Sigmoid colon (tissue), 7 donors: ENCODE data around the gene IQCE. TPM values are rescaled to one million over a fixed set of nuclear protein-coding genes. Genes with fewer than 3 reads are reported as not detected.

Experiments used
- DNase-seq: peaks from one replicate; pipeline ENCODE4 v3.0.0-alpha.2; 2019
- H3K27ac ChIP-seq, 4 donors: fragments of 200-600 bp; sonication (generic); one replicate each; pipeline ENCODE4 v1.5.1; 2016 to 2019; ENCODE audit warnings: mild to moderate bottlenecking in 1 of 4
- H3K27me3 ChIP-seq, 3 donors: fragments of 200-600 bp; sonication (generic); one replicate each; pipeline ENCODE4 v1.5.1; 2019; ENCODE audit warnings: mild to moderate bottlenecking in 1 of 3
- H3K36me3 ChIP-seq, 4 donors: fragments of 200-600 bp; sonication (generic); one replicate each; pipeline ENCODE4 v1.5.1; 2016 to 2019
- H3K4me1 ChIP-seq, 4 donors: fragments of 200-600 bp; sonication (generic); one replicate each; pipeline ENCODE4 v1.5.1; 2017 to 2019
- H3K4me3 ChIP-seq, 4 donors: fragments of 200-600 bp; sonication (generic); one replicate each; pipeline ENCODE4 v1.5.1; 2017 to 2019; ENCODE audit warnings: mild to moderate bottlenecking in 2 of 4, moderate library complexity in 1 of 4
- H3K9me3 ChIP-seq, 4 donors: fragments of 200-600 bp in 3 of 4; sonication (generic) in 3 of 4; one replicate each; pipeline versions ENCODE4 v1.5.1 to v1.6.1; 2013 to 2019
- EP300 ChIP-seq, 4 donors: sonication (generic); formaldehyde crosslinking; IDR thresholded peaks; one replicate each; pipeline ENCODE4 v1.6.1; 2017; ENCODE audit warnings: antibody characterized with exemption in 4 of 4
- POLR2A ChIP-seq, 2 donors: fragments of 450-650 bp; IDR thresholded peaks; one replicate each; pipeline ENCODE4 v1.6.1; 2016; ENCODE audit warnings: antibody characterized with exemption in 2 of 2, mild to moderate bottlenecking in 2 of 2, moderate library complexity in 2 of 2
- POLR2AphosphoS5 ChIP-seq, 4 donors: sonication (generic); formaldehyde crosslinking; IDR thresholded peaks; one replicate each; pipeline ENCODE4 v1.6.1; 2017; ENCODE audit warnings: antibody characterized with exemption in 4 of 4
- WGBS, 2 donors: extraction: QIAGEN DNeasy Blood & Tissue Kit; methylation state at CpG; one replicate each; pipeline ENCODE4 v1.1.7; 2013; 5-methylcytosine and 5-hydroxymethylcytosine counted together
- intact Hi-C: fragments of 100-400 bp; cut with DNase I; formaldehyde crosslinking; loops from one replicate; pipeline ENCODE4 v1.15.1; 2023
- polyA plus RNA-seq, 3 donors: library from polyadenylated mRNA; stranded (reverse); fragments of 200-250 nt; gene quantifications; one replicate each; pipeline ENCODE4 v1.2.3, GENCODE V29; 2013
- total RNA-seq, 4 donors: library from RNA; depleted of rRNA; stranded (reverse); fragments of >200 nt; gene quantifications; one replicate each; pipeline ENCODE4 v1.1.0, GENCODE V29; 2016
- TF ChIP-seq, protein P1 (sequence below), 4 experiments: fragments of 450-650 bp in 3 of 4; fragments of 200-600 bp in 1 of 4; IDR thresholded peaks; one replicate each; pipeline ENCODE4 v1.5.1; 2016 to 2019; ENCODE audit warnings: antibody characterized with exemption in 4 of 4, mild to moderate bottlenecking in 3 of 4, moderate library complexity in 2 of 4
- donor health status: healthy with polysubstance abuse.
- donor health status: Bipolar disorder and iron deficiency.
- donor health status: healthy.

Gene IQCE
- total and polyA plus RNA-seq, 7 donors = 6.4 to 22.4 (median 9.6) TPM

DNA sequence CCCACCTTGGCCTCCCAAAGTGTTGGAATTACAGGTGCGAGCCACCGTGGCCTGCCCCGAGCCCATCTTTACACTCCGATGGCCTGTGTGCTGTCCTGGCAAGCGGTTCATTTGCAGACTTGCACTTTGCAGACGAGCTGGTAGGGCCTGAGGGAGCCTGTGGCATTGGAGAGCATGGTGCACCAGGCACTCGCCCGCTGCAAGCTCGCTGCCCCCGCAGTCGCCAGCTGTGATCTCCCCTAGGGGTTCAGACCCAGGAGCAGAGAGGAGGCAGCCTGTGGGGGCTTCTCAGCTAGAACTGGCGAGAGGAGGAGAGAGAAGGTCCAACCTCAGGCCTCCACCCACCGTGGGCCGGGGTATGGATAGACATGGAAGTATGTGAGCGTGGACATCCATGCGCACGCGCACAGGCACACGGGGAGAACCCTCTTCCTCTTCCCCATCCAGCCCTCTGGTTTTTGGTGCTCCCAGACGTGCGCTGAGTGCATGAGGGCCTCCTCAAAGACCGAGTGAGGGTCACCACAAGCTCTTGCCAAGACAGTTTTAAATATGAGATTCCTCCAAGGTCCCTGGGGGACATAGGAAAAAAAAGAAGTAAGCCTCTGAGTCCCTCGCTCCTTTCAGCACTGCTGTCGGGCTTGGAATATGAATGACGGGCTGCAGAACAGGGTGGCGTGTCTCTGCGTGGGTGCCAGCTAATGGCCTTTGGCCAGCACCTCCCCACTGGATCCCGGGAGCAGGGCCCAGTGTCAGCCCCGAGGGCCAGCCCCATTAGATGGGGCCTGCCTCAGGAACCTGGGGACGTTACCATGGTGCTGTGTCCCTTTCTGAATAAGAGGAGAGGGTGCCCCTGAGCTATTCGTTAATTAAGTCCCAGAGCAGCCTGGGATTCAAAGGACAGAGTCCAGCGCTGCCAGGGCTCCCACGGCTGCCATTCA is 57.9 kb downstream of the IQCE start:
- no peak overlapping the region for H3K4me3 ChIP-seq
- TF ChIP-seq POLR2A (IDR thresholded peaks at IDR 0.05) (no peak), POLR2AphosphoS5 (IDR thresholded peaks at IDR 0.05) (no peak), EP300 (IDR thresholded peaks at IDR 0.05) (no peak)
- TF ChIP-seq, protein P1, sequence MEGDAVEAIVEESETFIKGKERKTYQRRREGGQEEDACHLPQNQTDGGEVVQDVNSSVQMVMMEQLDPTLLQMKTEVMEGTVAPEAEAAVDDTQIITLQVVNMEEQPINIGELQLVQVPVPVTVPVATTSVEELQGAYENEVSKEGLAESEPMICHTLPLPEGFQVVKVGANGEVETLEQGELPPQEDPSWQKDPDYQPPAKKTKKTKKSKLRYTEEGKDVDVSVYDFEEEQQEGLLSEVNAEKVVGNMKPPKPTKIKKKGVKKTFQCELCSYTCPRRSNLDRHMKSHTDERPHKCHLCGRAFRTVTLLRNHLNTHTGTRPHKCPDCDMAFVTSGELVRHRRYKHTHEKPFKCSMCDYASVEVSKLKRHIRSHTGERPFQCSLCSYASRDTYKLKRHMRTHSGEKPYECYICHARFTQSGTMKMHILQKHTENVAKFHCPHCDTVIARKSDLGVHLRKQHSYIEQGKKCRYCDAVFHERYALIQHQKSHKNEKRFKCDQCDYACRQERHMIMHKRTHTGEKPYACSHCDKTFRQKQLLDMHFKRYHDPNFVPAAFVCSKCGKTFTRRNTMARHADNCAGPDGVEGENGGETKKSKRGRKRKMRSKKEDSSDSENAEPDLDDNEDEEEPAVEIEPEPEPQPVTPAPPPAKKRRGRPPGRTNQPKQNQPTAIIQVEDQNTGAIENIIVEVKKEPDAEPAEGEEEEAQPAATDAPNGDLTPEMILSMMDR (IDR thresholded peaks at IDR 0.05) = no peak
- intact Hi-C loops = no loop called here
- no peak overlapping the region for H3K27ac ChIP-seq
- no peaks in the 10 kb centered on the region for H3K36me3 ChIP-seq
- no peaks in the 10 kb centered on the region for H3K9me3 ChIP-seq
- WGBS, 2 donors = 71 to 86% methylated on average over 33 of the region's 33 CpGs
- DNase-seq = no peak
- no peaks in the 10 kb centered on the region for H3K27me3 ChIP-seq
- H3K4me1 ChIP-seq = peaks cover 0 to 57% (median 48%) of the 10 kb centered on the region in 4 donors

DNA sequence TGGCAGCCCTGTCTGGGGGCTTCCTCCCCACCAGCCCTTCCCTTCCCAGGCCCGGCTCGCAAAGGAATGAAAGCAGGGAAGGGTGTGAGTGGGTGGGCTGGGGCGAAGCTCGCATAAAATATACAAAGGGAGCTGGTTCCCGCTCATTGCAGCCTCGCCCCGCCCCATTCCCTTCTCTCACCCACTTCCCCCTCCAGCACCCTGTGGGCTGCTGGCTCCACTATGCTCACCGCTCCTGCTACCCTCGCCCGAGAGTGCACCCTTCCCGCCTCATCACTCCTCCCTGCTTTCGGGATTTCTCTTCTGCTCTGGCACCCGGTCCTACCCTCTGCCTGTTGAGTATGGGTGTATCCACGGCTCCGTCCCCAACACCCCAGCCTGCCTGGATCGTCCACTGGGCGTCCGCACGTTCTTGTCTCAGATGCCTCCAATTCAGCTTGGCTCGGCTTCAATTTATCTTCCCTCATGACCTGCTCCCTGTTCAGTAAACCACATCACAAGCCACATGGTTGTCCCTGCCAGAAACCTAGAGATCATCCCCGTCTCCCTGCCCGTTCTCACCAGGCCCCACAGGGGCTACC is 58.6 kb downstream of the IQCE start:
- no peaks in the 10 kb centered on the region for H3K9me3 ChIP-seq
- H3K27ac ChIP-seq = no peak overlapping the region
- H3K27me3 ChIP-seq = no peaks in the 10 kb centered on the region
- TF ChIP-seq POLR2A (IDR thresholded peaks at IDR 0.05) (no peak), POLR2AphosphoS5 (IDR thresholded peaks at IDR 0.05) (peak in 1 of 4 donors; percentile 9)
- DNase-seq = no peak
- peak overlapping the region in 1 of 4 donors; percentile 10 for H3K4me3 ChIP-seq
- H3K4me1 ChIP-seq = peaks cover 0 to 64% (median 56%) of the 10 kb centered on the region in 4 donors
- no peaks in the 10 kb centered on the region for H3K36me3 ChIP-seq
- 24 to 62% methylated on average over 22 of the region's 22 CpGs for WGBS, 2 donors
- intact Hi-C loops = no loop called here

DNA sequence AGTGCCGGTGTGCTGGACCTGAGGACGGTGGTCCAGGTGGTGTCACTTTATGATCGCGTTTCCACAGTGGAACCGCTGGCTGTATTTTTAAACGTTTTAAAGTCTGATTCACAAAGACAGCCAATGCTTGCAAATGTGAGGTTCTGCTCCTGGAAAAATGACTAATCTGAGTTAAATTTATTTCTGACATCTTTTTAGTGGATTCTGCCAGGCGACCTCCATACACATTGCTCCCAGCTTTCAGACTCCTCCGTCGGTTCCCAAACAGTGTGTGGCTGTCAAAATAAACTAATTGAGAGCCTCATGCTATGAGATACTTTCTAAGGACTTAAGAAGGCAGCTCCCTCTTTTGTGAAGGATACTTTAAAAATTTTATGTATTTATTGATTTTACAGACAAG is 60.3 kb downstream of the IQCE start:
- no peak for DNase-seq
- TF ChIP-seq EP300 (IDR thresholded peaks at IDR 0.05) (no peak), POLR2A (IDR thresholded peaks at IDR 0.05) (no peak)
- Histone ChIP-seq H3K36me3 (no peaks in the 10 kb centered on the region), H3K9me3 (no peaks in the 10 kb centered on the region), H3K27me3 (no peaks in the 10 kb centered on the region), H3K4me1 (peaks cover 0 to 63% (median 54%) of the 10 kb centered on the region in 4 donors), H3K27ac (no peak overlapping the region), H3K4me3 (no peak overlapping the region)
- intact Hi-C loops = no loop called here
- WGBS, 2 donors = 76 to 79% methylated on average over 9 of the region's 9 CpGs

DNA sequence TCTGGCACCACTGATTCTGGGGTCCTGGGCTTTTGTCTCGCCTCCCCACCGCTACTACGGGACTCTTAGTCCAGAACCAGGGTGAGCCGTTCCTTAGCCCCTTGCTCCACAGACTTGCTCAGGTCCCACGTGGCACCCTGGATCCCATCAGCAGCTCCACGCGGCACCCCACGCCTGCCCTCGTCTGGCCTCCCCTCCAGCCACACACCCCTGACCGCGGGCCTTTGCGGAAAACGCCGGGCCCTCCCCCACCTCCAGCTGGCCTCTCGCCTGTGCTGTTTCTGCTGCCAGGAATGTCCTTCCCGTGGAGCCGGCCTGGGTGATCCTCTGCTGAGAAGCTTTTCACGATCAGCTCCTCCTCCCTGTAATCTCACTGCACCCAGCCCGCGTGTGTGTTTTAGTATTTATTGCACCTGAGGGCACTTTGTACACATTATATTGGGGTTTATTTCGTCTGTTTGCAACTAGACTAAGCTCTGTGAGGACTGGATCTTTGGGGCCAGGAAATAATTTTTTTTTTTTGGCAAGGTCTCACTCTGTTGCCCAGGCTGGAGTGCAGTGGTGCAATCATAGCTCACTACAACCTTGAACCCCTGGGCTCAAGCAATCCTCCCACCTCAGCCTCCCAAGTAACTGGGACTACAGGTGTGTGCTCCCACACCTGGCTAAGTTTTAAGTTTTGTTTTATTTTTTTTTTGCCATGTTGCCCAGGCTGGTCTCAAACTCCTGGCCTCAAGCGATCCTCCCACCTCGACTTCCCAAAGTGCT is 62.5 kb downstream of the IQCE start:
- peak; percentile 85 for DNase-seq

DNA sequence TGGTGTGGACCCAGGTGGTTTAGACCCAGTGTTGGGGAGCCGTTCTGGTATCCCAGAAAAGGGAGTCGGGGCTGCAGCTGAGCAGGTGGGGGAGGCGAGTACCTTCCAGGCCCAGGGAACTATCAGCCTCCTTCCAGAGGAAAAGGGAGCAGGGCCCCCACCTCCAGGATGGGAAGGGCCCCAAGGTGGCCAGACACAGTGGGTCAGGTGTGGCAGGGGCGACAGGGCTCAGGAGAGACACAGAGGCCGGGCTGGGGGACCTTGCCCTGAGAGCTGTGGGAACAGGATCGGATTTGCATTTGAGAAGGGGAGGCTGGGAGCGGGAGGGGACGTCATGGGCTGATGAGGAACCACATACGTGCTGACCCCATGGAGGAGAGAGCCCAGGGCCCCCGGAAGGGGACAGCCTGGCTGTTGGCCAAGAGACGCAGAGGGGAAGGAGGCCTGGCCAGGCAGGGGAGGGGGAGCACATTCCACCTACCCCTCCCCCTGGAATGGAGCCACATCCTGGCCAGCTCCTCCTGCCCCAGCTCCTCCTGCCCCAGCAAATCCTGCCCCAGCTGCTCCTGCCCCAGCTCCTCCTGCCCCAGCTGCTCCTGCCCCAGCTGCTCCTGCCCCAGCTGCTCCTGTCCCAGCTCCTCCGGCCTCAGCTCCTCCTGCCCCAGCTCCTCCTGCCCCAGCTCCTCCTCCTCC is 63.3 kb downstream of the IQCE start:
- TF ChIP-seq EP300 (IDR thresholded peaks at IDR 0.05) = no peak
- TF ChIP-seq, protein P1 (IDR thresholded peaks at IDR 0.05) = no peak
- no peak for TF ChIP-seq POLR2AphosphoS5 (IDR thresholded peaks at IDR 0.05)
- TF ChIP-seq POLR2A (IDR thresholded peaks at IDR 0.05) = no peak
- Histone ChIP-seq H3K4me3 (no peak overlapping the region), H3K27ac (peak overlapping the region in 1 of 4 donors; percentile 28), H3K27me3 (no peaks in the 10 kb centered on the region), H3K4me1 (peaks cover 0 to 56% (median 46%) of the 10 kb centered on the region in 4 donors), H3K9me3 (no peaks in the 10 kb centered on the region), H3K36me3 (no peaks in the 10 kb centered on the region)
- 66 to 70% methylated on average over 12 of the region's 12 CpGs for WGBS, 2 donors
- DNase-seq = no peak
- intact Hi-C loops = no loop called here

More for the DNA sequence above, 62.5 kb downstream of the IQCE start:
- no peak for TF ChIP-seq EP300 (IDR thresholded peaks at IDR 0.05)
- TF ChIP-seq POLR2AphosphoS5 (IDR thresholded peaks at IDR 0.05) = peak in 1 of 4 donors; percentile 32
- intact Hi-C loops = no loop called here
- H3K27me3 ChIP-seq = no peaks in the 10 kb centered on the region
- no peaks in the 10 kb centered on the region for H3K36me3 ChIP-seq
- no peak overlapping the region for H3K4me3 ChIP-seq
- H3K4me1 ChIP-seq = peaks cover 0 to 53% (median 45%) of the 10 kb centered on the region in 4 donors
- H3K9me3 ChIP-seq = no peaks in the 10 kb centered on the region
- peak overlapping the region in 1 of 4 donors; percentile 28 for H3K27ac ChIP-seq
- 27 to 55% methylated on average over 23 of the region's 23 CpGs for WGBS, 2 donors
